Measurements from ENCODE around the gene AADACL2.

The AADACL2 gene

DNA sequence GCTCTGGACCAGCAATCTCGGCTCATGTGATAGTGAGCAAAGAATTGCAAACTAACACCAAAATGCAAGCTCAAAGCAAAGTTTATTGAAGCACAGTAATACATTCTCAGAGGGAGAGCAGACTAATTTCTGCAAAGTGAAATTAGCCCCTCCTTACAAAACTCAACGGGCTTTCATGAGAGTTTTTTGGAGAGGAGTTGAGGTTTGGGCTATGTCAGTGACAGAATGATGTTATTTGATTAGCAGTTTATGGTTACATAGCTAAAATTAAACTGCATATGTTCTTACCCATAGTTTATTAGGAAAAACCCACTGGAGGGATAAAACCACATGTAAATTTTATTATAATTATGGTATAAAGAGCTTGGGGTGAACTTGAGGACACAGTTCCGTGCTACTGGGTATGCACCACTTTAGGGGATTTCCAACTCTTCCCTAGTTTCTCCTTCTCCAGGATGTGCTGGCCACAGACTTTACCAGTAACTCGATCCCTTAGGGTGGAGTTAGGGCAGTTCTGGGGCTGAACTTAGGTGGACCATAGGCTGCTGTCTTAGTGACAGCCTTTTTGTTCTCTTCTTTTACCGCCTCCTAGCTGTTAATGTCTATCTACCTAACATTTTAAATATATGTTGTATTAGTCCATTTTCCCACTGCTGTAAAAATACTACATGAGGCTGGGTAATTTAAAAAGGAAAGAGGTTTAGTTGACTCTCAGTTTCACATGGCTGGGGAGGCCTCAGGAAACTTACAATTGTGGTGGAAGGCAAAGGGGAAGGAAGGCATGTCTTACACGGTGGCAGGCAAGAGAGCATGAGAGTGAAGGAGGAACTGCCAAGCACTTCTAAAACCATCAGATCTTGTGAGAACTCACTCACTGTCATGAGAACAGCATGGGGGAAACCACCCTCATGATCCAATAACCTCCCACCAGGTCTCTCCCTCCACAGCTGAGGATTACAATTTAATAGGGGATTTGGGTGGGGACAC, 8.9 kb upstream of the AADACL2 start:
- Histone ChIP-seq H3K27me3 (replicated peaks) (no peaks in the 10 kb centered on the region), H3K27ac (peak overlapping the region; percentile 49), H3K36me3 (replicated peaks) (no peaks in the 10 kb centered on the region), H3K4me3 (ENCODE audit: low read depth, low read length) (no peak overlapping the region)
- TF ChIP-seq, protein P1, sequence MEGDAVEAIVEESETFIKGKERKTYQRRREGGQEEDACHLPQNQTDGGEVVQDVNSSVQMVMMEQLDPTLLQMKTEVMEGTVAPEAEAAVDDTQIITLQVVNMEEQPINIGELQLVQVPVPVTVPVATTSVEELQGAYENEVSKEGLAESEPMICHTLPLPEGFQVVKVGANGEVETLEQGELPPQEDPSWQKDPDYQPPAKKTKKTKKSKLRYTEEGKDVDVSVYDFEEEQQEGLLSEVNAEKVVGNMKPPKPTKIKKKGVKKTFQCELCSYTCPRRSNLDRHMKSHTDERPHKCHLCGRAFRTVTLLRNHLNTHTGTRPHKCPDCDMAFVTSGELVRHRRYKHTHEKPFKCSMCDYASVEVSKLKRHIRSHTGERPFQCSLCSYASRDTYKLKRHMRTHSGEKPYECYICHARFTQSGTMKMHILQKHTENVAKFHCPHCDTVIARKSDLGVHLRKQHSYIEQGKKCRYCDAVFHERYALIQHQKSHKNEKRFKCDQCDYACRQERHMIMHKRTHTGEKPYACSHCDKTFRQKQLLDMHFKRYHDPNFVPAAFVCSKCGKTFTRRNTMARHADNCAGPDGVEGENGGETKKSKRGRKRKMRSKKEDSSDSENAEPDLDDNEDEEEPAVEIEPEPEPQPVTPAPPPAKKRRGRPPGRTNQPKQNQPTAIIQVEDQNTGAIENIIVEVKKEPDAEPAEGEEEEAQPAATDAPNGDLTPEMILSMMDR (IDR thresholded peaks at IDR 0.05; ENCODE audit: low read depth, low read length, missing control alignments) = no peak
- in situ Hi-C loops (cut with HindIII; ENCODE audit: low pct_ligation_motif_present, low sequenced_read_pairs) = no loop called here
- peak; percentile 68 for DNase-seq

- in situ Hi-C loops (cut with HindIII; ENCODE audit: low pct_ligation_motif_present, low sequenced_read_pairs) = no loop called here
- peak; percentile 82 for DNase-seq
- no peaks in the 10 kb centered on the region for H3K27me3 ChIP-seq (replicated peaks)
- H3K27ac ChIP-seq = no peak overlapping the region
- H3K36me3 ChIP-seq (replicated peaks) = no peaks in the 10 kb centered on the region
- H3K4me3 ChIP-seq (ENCODE audit: low read depth, low read length) = no peak overlapping the region
- TF ChIP-seq, protein P1 (IDR thresholded peaks at IDR 0.05; ENCODE audit: low read depth, low read length, missing control alignments) = no peak
Observed at GRCh38 chr3:151726016-151726415, 7.7 kb upstream of the AADACL2 start.

- in situ Hi-C loops (cut with HindIII; ENCODE audit: low pct_ligation_motif_present, low sequenced_read_pairs) = no loop called here
Observed at GRCh38 chr3:151732861-151733260, 866 bp upstream of the AADACL2 start.

GRCh38 chr3:151740581-151740980, 6.9 kb downstream of the AADACL2 start:
- no peak overlapping the region for H3K4me3 ChIP-seq (ENCODE audit: low read depth, low read length)
- H3K27me3 ChIP-seq (replicated peaks) = no peaks in the 10 kb centered on the region
- DNase-seq = no peak
- in situ Hi-C loops (cut with HindIII; ENCODE audit: low pct_ligation_motif_present, low sequenced_read_pairs) = no loop called here
- H3K27ac ChIP-seq = no peak overlapping the region
- no peaks in the 10 kb centered on the region for H3K36me3 ChIP-seq (replicated peaks)
- TF ChIP-seq, protein P1 (IDR thresholded peaks at IDR 0.05; ENCODE audit: low read depth, low read length, missing control alignments) = no peak

More at GRCh38 chr3:151732861-151733260, 866 bp upstream of the AADACL2 start:
- TF ChIP-seq, protein P1 (IDR thresholded peaks at IDR 0.05; ENCODE audit: low read depth, low read length, missing control alignments) = no peak
- Histone ChIP-seq H3K27ac (no peak overlapping the region), H3K36me3 (replicated peaks) (no peaks in the 10 kb centered on the region), H3K27me3 (replicated peaks) (no peaks in the 10 kb centered on the region), H3K4me3 (ENCODE audit: low read depth, low read length) (no peak overlapping the region)
- DNase-seq = no peak

DNA sequence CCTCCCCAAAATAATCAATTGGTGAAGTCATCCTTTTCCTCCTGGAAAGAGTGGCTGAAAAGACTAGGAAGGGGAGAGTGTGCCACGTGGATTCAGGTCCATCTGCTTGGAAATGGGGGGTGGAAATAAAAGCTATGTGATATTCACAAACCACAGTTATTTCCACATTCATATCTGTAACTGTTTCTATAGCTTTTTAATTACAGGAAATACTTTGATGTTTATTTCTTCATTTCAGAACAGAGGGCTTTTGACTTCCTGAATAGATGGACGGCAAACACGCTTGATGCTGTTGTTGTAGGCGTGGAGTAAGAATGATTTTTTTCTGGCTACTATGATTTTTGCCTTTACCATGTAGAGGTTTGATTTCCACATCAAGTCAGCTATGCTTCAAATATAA, 10.1 kb downstream of the AADACL2 start:
- in situ Hi-C loops (cut with HindIII; ENCODE audit: low pct_ligation_motif_present, low sequenced_read_pairs) = no loop called here
- Histone ChIP-seq H3K36me3 (replicated peaks) (no peaks in the 10 kb centered on the region), H3K4me3 (ENCODE audit: low read depth, low read length) (no peak overlapping the region), H3K27me3 (replicated peaks) (no peaks in the 10 kb centered on the region), H3K27ac (no peak overlapping the region)
- no peak for DNase-seq
- TF ChIP-seq, protein P1 (IDR thresholded peaks at IDR 0.05; ENCODE audit: low read depth, low read length, missing control alignments) = no peak

Data from brain microvascular endothelial cell (primary cell).